ENCODE data around the gene DNAJC15.

- no peak for TF ChIP-seq CTCF (conservative IDR thresholded peaks at IDR 0.05 in 1 of 2, IDR thresholded peaks at IDR 0.05 in 1 of 2; ENCODE audit: low read depth in 1 of 2, low read length in 2 of 2)
- no peak for TF ChIP-seq EZH2 (IDR thresholded peaks at IDR 0.05; ENCODE audit: low read length, missing control alignments)
Observed at GRCh38 chr13:43089912-43090498, 66.6 kb downstream of the DNAJC15 start.

All from fibroblast of lung (primary cell).